GM18517 (cell line): Measurements from ENCODE around the gene RNASEH2A.
"Not testable (repeated sequence)": the region's sequence is repeated elsewhere in the genome, so short reads cannot be mapped to it uniquely, and the experiment has no call there.

ENCODE experiments used
- ATAC-seq: cut with Tn5 transposase; IDR thresholded peaks from one replicate; pipeline ENCODE4 v1.9.1; 2021; ENCODE audit warnings: mild to moderate bottlenecking, moderate library complexity; ENCODE audit not compliant: unreplicated experiment

The RNASEH2A gene

DNA sequence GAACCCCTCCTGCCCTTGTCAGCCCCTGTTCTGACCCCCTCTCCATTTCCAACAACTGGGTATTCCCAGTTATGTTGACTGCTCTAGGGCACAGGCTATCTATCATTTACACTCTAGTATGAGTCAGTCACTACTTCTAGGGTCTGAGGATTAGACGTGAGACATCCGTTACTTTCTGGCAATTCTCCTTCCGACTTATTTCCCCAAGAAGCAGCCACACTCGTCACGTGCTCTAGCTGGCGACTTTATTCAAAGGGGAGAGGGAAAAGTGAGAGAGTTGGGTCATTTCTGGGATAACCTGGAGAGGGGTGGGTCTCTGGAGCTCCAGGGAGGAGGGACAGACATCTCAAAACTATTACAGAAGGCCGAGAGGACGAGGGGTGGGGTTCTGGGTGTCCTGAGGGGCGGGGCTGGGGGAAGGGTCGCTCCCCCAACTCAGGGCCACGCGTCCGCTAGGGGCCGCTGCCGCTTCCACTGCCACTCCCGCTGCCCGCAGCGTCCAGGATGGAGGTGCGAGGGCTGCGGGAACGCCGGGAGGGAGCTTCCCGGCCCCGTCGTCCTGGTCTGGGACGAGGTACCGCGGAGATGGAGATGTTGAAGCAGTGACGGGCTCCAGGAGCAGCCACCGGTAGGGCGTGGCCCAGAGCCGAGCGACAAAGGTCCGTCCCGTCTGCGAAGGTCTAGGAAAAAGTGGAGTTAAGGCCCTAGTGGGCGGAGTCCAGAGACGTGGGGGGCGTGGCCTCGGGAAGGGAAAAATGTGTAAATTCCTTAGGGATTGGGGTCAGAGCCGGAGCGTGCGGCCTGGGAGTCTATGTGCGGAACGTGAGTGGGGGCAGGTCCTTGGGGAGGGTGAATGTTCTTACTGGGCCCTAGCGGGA, 19.1 kb downstream of the RNASEH2A start:
- no peak for ATAC-seq

GRCh38 chr19:12828494-12828893, 22.1 kb downstream of the RNASEH2A start:
- ATAC-seq, result no peak

DNA sequence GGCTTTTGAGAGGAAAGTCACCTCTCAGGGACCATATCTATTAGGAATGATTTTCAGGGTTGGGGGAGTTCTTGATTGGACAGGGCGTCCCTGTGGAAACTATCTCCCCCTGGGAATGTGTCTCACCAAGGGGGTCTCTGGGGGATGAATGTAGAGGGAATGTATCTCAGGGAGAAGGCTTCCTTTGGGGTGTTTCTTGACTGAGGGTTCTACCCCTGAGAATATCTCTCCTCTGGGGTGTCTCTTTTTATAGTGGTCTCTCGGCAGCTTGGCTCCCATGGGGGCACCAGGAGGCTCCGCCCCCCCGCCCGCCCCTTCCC, 27.0 kb downstream of the RNASEH2A start:
- ATAC-seq, result no peak

- ATAC-seq, result no peak
Observed at GRCh38 chr19:12833738-12834565, 27.6 kb downstream of the RNASEH2A start.

- no peak for ATAC-seq
Observed at GRCh38 chr19:12834566-12834943, 28.2 kb downstream of the RNASEH2A start, which contains the start of gene RTBDN. RTBDN (minus strand) TSS chr19:12834579; CDS start chr19:12829979, 4,600 bp downstream.

GRCh38 chr19:12834976-12835757, 28.8 kb downstream of the RNASEH2A start:
- no peak for ATAC-seq

- no peak for ATAC-seq
Observed at GRCh38 chr19:12836529-12836863, 30.1 kb downstream of the RNASEH2A start.

GRCh38 chr19:12837225-12837624, 30.8 kb downstream of the RNASEH2A start:
- no peak for ATAC-seq

DNA sequence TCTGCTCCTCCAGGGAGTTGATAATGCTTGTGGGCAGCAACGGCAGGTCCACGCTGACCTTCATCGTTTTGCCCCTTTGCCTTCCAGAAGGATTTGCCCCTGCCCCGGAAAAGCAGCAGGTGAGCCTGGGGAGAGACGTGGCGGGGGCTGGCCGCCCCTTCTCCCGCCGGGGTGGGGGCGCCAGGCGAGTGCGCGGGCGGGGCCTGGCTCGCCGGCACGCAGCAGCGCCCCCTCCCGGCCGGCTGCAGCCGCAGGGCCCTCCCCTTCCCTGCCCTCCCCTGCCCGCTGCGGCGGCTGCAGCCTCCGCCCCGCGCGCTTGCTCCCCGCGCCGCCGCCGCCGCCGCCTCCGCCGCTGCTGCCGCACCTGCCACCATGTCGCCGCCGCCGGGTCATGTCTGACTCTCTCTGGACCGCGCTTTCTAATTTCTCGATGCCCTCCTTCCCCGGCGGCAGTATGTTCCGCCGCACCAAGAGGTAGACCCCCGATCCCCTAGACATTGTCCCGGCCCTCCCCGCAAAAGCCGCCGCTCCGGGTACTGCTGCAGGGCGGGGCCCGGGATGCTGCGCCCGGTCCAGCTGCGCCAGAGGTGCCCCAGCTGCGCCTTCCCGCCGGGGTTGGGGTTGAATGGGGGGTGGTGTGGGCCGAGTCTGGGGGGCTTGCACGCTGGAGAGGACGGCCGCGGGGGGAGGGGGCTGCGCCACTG, 31.9 kb downstream of the RNASEH2A start, which contains the start of gene MAST1:
Gene MAST1, plus strand, starts transcription at position 334 of the 704 bp plus-strand sequence. Its CDS starts 58 bp downstream, at position 392.
- ATAC-seq, result no peak

GRCh38 chr19:12838886-12839756, 32.7 kb downstream of the RNASEH2A start:
- no peak for ATAC-seq

DNA sequence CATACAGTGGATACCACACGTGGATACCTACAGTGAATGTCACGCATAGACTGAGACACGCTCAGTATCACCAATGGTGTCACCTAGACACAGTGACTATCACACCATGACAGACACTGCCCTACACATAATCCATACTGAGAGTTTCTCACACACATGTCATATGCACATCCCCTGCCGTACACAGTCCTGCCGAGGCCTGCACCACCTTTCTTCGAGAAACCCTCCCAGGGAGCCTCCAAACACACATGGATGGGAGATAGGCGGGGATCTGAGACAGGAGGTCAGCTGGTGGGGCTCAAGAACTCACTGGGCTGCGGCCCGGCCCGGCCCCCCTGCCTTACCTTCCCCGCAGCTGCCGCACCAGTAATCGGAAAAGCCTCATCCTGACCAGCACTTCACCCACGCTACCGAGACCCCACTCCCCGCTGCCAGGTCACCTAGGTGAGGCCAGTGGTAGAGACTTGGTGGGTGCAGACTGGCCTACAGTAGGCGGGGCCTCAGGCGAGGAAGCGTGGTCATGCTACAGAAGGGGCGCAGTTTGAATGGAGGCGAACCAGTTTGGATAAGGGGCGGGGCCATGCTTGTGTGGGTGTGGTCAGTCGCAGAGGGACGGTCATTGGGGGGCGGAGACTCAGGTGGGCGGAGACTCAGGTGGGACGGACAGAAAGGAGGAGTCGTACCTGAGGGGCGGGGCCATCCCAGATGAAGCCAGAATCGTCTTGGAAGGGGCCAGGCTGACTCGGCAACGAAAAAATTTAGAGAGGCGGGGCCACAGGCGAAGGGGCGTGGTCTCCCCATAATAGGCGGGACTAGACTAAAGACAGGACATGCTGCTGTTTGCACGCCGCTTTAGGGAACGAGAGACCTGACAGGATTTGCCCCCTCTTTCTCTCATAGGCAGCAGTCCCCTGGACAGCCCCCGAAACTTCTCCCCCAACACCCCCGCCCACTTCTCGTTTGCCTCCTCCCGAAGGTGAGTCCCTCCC, 34.0 kb downstream of the RNASEH2A start:
- ATAC-seq, result no peak

DNA sequence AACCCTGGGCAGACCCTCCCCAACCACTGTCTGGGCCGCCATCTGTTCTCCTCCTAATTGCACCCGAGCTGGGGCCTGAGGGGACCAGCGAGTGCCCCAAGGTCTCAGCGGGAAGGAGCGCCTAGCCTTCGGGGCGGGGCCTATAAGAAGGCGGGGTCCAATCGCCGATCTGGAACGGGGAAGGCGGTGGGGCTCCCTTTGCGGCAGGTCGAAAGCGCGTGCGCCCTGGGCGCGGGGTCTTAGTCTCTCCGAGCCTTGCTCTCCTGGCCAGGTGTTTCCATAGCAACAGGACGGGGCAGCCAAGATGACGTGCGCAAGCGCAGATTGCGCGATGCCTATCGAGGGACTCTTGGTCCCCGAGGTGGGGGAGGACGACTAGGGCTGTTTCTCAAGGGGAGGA, 34.7 kb downstream of the RNASEH2A start:
- ATAC-seq, result no peak

DNA sequence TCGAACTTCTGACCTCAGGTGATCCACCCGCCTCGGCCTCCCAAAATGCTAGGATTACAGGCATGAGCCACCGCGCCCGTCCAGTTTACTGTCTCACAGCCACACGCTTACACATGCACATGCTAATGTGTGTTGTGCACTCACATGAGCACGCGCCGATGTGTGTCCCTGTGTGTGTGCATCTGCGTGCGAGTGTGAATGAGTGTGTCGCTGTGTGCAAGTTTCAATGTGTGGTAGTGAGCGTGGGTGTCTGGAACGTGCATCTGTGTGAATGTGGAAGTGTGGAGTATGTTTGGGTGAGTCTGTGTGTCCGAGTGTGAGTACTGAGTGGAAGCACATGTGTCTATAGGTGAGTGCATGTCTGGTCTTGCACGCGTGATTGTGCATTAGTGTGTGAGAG, 36.1 kb downstream of the RNASEH2A start:
- no peak for ATAC-seq

DNA sequence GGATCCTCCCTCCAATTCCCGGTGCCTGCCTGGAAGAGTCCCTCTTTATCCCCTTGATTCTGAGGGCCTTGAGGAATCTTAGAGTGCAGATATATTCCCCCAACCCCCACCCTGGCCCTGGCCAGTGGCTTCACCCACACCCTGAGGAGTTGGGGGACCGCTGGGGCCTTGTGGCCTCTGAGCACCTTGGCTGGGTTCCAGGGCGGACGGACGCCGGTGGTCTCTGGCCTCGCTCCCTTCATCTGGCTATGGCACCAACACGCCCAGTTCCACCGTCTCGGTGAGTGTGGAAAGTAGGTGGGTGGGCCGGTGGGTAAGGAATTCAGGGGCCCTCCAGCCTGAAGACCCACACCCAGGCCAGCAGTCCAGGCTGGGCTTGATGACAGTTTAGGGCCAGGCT, 36.9 kb downstream of the RNASEH2A start:
- ATAC-seq, result no peak

GRCh38 chr19:12843999-12844732, 37.8 kb downstream of the RNASEH2A start:
- ATAC-seq, result no peak

GRCh38 chr19:12846613-12847012, 40.2 kb downstream of the RNASEH2A start:
- not testable (repeated sequence) for ATAC-seq
